GM19351 (cell line): ENCODE results near the gene CAPZA2.

Source experiments
- ATAC-seq: cut with Tn5 transposase; IDR thresholded peaks from one replicate; pipeline ENCODE4 v1.9.1; 2021; ENCODE audit warnings: mild to moderate bottlenecking, moderate library complexity; ENCODE audit not compliant: unreplicated experiment

CAPZA2 gene

DNA sequence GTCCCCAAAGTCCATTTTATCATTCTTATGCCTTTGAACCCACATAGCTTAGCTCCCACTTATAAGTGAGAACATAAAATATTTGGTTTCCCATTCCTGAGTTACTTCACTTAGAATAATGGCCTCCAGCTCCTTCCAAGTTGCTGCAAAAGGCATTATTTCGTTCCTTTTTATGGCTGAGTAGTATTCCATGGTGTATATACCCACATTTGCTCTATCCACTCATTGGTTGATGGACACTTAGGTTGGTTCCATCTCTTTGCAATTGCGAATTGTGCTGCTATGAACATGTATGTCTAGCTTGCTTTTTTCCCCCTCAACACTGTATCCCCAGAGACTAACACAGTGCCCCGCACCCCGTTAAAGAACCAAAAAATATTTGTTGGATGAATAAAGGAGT, 670 bp upstream of the CAPZA2 start:
- no peak for ATAC-seq

- ATAC-seq, result peak; percentile 26
Measured at GRCh38 chr7:116862951-116863670, 724 bp downstream of the CAPZA2 start.

GRCh38 chr7:116863936-116864500, 1.6 kb downstream of the CAPZA2 start:
- ATAC-seq, result no peak

GRCh38 chr7:116871061-116871700, 8.8 kb downstream of the CAPZA2 start:
- ATAC-seq, result no peak

- no peak for ATAC-seq
Measured at GRCh38 chr7:116872026-116872425, 9.6 kb downstream of the CAPZA2 start.

DNA sequence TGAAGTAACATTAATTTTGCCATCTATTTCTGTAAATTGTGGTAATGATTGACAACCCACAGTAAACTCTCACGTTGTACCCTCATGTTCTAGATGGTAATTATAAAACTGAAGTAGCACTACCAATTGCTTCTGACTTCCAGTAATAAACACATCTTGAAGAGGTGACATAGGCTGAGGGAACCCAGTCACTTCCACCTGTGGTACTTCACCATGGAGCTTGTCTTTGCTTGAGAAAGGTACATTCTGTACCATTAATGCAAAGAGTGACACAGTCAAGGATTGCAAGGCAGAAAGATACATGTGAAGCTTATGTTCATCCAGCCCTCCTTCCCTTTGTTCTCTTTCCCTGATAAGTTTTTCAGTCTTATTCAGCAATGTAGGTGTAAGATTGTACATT, 11.2 kb downstream of the CAPZA2 start:
- no peak for ATAC-seq

DNA sequence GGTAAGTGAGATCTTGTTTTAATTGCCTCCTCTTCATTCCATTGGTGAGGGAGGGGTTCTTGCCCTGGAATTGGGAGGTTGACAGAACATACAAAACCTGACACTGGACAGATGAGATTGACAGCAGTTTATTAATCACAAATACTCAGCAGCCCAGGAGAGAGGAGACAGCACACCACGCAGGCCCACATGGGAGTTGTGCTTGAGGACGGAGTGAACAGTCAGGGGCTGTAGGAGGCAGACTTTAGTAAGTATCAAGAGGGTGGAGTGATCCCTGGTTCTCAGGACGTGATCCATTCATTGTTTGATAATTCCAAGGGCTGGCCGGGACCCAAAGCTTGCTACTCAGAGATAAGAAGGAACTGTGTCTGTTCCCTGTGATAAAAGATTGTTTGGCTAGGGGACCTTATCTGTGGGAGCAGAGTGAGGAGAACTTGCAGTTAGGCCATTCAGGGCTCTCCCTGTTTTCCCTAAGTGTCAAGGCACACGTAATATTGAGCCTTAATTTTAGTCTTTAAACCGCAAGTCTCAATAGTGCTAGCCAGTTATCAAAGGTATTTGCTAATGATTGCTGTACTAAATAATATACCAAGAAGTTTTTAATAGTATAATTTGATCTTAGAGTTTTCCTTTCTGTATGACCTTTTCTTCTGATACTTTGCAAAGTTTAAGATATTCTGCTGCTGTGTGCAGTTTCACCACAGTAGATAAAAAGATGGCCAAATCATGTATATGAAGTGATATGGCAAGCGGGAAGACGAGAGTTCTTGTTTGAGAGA, 14.5 kb downstream of the CAPZA2 start:
- ATAC-seq, result no peak

DNA sequence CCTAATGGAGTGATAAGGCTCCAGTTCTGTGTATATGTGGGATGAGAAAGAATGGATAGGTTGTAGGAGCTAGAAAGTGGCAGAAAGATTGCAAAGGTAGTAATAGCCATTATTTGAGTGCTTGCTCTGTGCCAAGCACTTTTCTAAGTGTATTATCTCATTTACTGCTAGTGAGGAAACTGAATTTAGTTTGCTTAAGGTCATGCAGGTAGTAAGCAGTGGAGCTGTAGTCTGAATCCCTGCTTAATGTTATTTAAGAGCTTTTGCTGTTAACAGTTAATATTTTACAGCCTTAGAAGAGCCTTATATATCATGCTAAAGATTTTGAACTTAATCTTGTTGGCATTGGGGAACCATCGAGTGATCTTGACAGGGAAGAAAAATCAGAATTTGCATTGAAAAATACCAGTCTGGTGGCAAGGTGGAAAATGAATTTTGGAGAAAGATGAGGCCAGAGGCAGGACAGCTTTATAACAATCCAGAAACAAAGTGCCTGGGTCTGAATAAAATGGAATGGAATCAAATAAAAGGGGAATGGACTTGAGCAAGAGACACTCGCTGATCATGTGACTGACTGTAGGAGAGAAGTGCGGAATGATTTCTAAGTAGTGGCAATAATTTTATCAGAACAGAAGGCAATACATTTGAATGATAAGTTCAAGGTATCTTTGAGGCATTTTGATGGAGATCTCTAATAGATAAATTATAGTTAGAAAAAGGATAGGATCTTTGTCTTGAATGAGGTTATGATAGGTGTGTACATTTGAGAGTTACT, 15.2 kb downstream of the CAPZA2 start:
- ATAC-seq, result no peak

DNA sequence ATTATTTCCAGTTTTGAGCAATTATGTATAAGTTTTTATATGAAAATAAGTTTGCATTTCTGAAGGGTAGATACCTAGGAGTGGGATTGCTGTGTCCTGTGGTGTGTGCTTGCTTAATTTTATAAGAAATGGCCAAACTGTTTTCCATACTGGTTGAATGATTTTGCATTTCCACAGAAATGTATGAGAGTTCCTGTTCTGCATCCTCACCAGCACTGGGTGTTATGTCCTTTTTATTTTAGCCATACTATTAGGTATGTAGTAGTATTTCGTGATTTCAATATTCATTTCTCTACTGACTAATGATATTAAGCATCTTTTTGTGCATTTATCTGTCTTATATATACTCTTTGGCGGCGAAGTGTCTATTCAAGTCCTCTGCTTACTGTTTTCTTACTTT, 22.3 kb downstream of the CAPZA2 start:
- no peak for ATAC-seq

- ATAC-seq, result no peak
Measured at GRCh38 chr7:116885724-116886123, 23.3 kb downstream of the CAPZA2 start.

DNA sequence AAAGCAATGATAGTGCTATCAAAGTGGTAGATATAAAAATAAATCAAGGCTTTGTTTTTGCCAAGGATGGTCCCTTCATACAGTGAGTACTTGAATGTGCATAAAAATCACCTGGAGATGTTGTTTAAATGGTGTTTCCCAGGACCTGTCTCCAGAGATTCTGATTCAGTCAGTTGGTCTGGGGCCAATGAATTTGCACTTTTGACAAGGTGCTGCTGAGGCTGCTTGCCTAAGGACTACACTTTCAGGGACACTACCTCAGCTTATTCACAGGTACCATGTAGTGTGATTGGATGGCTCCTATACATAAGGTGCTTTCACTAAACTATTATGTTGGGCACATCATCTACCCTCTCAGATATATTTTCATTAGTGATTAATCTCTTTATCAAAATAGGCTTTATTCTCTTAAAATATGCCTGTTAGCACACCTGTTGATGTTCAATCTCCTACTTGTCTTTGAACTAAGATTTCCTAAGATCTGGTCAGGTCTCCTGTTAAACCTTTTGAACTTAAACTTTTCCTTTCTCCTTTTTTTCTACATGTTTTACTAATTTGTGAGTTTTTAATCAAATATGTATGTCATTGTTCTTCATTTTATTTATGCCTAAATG, 24.3 kb downstream of the CAPZA2 start:
- no peak for ATAC-seq

GRCh38 chr7:116888895-116889294, 26.5 kb downstream of the CAPZA2 start:
- no peak for ATAC-seq

DNA sequence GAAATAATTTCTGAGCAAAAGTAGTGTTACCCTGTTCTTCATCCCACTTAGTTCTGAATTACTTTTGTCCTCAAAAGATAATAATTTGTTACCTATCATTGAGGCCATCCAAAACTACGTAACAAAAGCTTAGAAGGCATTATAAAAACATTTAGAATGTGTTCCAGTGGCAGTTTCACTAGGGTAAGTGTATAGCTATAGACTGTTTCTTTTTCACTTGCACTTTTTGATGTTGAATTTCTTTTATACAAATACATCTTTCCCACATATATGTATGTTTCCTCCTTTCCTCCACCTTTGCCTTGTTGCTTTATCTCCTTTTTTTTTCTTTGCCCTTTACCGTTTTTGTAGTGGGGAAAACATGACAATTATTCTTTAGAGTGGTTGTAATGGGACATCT, 33.5 kb downstream of the CAPZA2 start:
- no peak for ATAC-seq

DNA sequence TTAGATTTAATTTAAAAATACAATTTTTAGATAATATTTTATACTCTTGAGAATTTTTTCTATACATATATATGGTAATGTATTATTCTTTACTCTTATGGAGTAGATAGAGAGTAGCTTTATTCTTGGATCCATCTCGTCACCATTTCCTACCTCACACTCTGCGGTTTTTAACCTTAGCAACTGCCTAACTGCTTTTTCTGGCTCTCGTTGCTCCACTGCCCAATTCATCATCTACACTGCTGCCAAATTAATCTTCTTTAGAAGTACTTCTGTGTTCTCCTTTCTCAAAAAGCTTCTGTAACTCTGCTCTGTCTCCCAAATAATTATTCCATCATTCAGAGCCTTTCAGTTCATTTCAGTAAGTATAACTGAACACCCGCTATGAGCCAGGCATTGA, 35.3 kb downstream of the CAPZA2 start:
- ATAC-seq, result no peak

- no peak for ATAC-seq
Measured at GRCh38 chr7:116899308-116899707, 36.9 kb downstream of the CAPZA2 start.

DNA sequence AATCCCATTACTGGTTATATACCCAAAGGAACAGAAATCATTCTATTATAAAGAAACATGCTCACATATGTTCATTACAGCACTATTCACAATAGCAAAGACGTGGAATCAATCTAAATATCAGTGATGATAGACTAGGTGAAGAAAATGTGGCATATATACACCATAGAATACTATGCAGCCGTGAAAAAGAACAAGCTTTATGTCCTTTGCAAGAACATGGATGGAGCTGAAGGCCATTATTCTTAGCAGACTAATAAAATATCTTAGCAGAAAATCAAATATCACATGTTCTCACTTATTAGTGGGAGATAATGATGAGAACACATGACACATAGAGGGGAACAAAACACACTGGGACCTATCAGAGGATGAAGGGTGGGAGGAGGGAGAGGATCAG, 38.8 kb downstream of the CAPZA2 start:
- no peak for ATAC-seq

DNA sequence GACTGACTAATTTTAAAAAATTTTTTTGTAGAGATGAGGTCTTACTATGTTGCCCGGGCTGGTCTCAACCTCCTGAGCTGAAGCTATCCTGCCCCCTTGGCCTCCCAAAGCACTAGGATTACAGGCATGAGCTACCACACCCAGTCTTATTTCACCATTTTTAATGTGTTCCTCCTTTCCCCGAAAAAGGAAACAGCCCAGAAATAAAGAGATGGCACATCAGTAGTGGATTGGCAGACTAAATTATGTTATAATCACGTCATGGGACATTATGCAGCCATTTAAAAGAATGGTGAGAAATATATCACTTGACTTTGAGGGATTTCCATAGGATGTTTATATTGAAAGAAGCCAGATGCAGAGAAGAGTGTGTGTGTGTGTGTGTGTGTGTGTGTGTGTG, 40.5 kb downstream of the CAPZA2 start:
- ATAC-seq, result no peak

- no peak for ATAC-seq
Measured at GRCh38 chr7:116906391-116906790, 44.0 kb downstream of the CAPZA2 start.

GRCh38 chr7:116910383-116910782, 48.0 kb downstream of the CAPZA2 start:
- ATAC-seq, result no peak

DNA sequence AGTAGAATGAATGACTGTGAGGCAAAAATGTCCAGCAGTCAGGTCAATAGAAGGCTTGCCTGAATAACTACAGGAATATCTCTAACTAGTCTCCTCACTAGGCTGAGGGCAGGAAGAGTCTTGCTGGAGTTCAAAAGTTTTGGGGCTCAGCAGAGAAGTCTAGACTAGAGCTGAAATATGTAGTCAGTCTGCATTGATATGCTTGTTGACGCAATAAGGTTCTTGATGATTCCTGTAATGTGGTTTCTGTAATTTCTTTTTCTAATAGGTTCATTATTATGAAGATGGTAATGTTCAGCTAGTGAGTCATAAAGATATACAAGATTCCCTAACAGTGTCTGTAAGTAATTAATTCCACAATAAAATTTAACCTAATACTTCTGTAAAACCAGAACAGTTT, 49.4 kb downstream of the CAPZA2 start:
- no peak for ATAC-seq
